ENCODE measurements around the gene GAS2L2. TPM values are rescaled to one million over a fixed set of nuclear protein-coding genes. Genes with fewer than 3 reads are reported as not detected.
"Not testable (repeated sequence)": the region's sequence is repeated elsewhere in the genome, so short reads cannot be mapped to it uniquely, and the experiment has no call there.

Gene GAS2L2
- total RNA-seq, 3 donors from 2014 or later, result 0.29 to 0.33 (median 0.32) TPM

DNA sequence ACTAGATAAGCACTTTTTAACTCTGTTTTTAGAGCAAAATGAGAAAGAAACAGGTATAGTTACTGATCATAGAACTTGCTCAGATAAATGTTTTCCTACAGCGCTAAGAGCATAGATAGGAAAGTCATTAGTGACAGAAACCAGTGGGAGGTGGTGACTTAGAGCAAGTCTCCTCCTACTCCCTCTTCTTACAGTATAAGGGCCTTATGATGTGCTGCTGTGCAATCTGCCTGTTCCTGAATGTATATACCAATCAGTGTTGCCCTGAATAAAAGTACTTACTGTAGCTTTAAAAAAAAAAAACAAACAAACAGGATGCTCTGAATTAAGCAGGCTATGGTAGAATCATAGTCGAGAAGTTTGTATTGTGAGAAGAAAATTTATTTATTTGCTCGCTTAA is 44.9 kb downstream of the GAS2L2 start:
- H3K4me1 ChIP-seq, result no peaks in the 10 kb centered on the region
- H3K4me3 ChIP-seq, result no peak overlapping the region
- intact Hi-C loops (cut with DNase I; ENCODE audit: low total_unique reads), result no loop called here
- TF ChIP-seq, protein P1, sequence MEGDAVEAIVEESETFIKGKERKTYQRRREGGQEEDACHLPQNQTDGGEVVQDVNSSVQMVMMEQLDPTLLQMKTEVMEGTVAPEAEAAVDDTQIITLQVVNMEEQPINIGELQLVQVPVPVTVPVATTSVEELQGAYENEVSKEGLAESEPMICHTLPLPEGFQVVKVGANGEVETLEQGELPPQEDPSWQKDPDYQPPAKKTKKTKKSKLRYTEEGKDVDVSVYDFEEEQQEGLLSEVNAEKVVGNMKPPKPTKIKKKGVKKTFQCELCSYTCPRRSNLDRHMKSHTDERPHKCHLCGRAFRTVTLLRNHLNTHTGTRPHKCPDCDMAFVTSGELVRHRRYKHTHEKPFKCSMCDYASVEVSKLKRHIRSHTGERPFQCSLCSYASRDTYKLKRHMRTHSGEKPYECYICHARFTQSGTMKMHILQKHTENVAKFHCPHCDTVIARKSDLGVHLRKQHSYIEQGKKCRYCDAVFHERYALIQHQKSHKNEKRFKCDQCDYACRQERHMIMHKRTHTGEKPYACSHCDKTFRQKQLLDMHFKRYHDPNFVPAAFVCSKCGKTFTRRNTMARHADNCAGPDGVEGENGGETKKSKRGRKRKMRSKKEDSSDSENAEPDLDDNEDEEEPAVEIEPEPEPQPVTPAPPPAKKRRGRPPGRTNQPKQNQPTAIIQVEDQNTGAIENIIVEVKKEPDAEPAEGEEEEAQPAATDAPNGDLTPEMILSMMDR (IDR thresholded peaks at IDR 0.05), result no peak
- TF ChIP-seq POLR2AphosphoS5 (IDR thresholded peaks at IDR 0.05) (no peak), POLR2A (IDR thresholded peaks at IDR 0.05) (no peak)
- DNase-seq (ENCODE audit: low spot score in 2 of 2), result no peak
- H3K9me3 ChIP-seq, result no peaks in the 10 kb centered on the region
- H3K27ac ChIP-seq, result no peak overlapping the region
- H3K36me3 ChIP-seq, result no peaks in the 10 kb centered on the region
- no peaks in the 10 kb centered on the region for H3K27me3 ChIP-seq

DNA sequence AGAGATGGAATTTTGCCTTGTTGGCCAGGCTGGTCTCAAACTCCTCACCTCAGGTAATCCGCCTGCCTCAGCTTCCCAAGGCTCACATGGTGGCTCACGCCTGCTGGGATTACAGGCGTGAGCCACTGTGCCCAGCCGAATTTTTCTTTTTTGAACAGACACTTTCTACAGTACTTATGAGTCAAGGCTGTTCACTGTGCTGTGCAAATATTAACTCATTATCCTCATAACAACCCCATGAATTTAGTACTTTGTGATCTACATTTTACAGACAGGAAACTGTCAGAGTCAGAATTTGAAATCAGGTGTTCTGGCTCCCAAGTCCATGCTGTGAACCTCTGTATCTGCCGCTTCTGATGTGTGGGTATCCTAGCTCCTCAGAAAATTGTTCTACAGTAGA is 47.3 kb downstream of the GAS2L2 start:
- no peaks in the 10 kb centered on the region for H3K36me3 ChIP-seq
- TF ChIP-seq, protein P1 (IDR thresholded peaks at IDR 0.05), result no peak
- TF ChIP-seq POLR2A (IDR thresholded peaks at IDR 0.05), result no peak
- TF ChIP-seq POLR2AphosphoS5 (IDR thresholded peaks at IDR 0.05), result no peak
- H3K27ac ChIP-seq, result no peak overlapping the region
- no peaks in the 10 kb centered on the region for H3K4me1 ChIP-seq
- intact Hi-C loops (cut with DNase I; ENCODE audit: low total_unique reads), result no loop called here
- no peaks in the 10 kb centered on the region for H3K27me3 ChIP-seq
- no peaks in the 10 kb centered on the region for H3K9me3 ChIP-seq
- no peak for DNase-seq (ENCODE audit: low spot score in 2 of 2)
- no peak overlapping the region for H3K4me3 ChIP-seq

DNA sequence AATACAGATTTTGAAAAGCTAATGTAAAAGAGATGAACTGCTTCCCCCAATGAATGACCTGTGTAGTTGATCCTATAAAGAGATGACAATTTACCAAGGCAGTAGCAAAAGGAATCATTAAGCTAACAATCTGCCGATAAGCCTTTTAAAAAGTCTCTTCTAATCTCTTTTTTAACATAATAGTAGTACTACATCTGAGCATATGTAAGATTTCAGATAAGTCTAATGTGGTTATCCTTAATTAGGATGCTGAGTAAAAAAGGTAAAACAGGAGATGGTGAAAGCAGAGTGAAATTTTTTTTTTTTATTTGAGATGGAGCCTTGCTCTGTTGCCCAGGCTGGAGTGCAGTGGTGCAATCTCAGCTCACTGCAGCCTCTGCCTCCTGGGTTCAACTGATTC is 47.8 kb downstream of the GAS2L2 start:
- Histone ChIP-seq H3K36me3 (no peaks in the 10 kb centered on the region), H3K4me1 (no peaks in the 10 kb centered on the region), H3K27ac (no peak overlapping the region), H3K4me3 (no peak overlapping the region), H3K27me3 (no peaks in the 10 kb centered on the region), H3K9me3 (no peaks in the 10 kb centered on the region)
- TF ChIP-seq POLR2A (IDR thresholded peaks at IDR 0.05) (no peak), POLR2AphosphoS5 (IDR thresholded peaks at IDR 0.05) (no peak)
- TF ChIP-seq, protein P1 (IDR thresholded peaks at IDR 0.05), result no peak
- intact Hi-C loops (cut with DNase I; ENCODE audit: low total_unique reads), result no loop called here
- DNase-seq (ENCODE audit: low spot score in 2 of 2), result no peak

DNA sequence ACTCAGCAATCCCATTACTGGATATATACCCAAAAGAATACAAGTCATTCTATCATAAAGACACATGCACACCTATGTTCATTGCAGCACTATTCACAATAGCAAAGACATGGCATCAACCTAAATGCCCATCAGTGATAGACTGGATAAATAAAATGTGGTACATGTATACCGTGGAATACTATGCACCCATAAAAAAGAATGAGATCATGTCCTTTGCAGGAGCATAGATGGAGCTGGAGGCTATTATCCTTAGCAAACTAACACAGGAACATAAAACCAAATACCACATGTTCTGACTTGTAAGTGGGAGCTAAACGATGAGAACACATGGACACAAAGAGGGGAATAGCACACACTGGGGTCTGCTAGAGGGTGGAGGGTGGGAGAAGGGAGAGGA is 49.7 kb downstream of the GAS2L2 start:
- intact Hi-C loops (cut with DNase I; ENCODE audit: low total_unique reads); H3K9me3 ChIP-seq; H3K4me3 ChIP-seq; H3K27me3 ChIP-seq; DNase-seq (ENCODE audit: low spot score in 2 of 2); H3K36me3 ChIP-seq; H3K4me1 ChIP-seq; H3K27ac ChIP-seq: not testable (repeated sequence)

DNA sequence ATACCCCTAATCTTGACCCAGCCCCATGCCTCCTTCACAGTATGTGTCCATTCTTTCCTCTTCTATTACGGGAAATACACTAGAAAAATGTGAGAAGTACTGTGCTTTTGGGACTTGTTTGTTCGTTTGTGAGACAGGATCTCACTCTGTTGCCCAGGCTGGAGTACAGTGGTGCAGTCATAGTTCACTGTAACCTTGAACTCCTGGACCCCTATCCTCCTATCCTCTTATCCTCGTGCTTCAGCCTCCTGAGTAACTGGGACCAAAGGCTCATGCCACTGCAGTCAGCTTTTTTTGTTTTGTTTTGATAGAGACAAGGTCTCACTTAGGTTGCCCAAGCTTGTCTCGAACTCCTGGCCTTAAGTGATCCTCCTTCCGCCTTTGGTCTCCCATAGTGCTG is 51.5 kb downstream of the GAS2L2 start:
- Histone ChIP-seq H3K27ac (no peak overlapping the region), H3K27me3 (no peaks in the 10 kb centered on the region), H3K4me3 (no peak overlapping the region), H3K9me3 (no peaks in the 10 kb centered on the region), H3K4me1 (no peaks in the 10 kb centered on the region), H3K36me3 (no peaks in the 10 kb centered on the region)
- no peak for DNase-seq (ENCODE audit: low spot score in 2 of 2)
- intact Hi-C loops (cut with DNase I; ENCODE audit: low total_unique reads), result no loop called here
- TF ChIP-seq, protein P1 (IDR thresholded peaks at IDR 0.05), result no peak
- TF ChIP-seq POLR2AphosphoS5 (IDR thresholded peaks at IDR 0.05), result no peak
- TF ChIP-seq POLR2A (IDR thresholded peaks at IDR 0.05), result no peak

DNA sequence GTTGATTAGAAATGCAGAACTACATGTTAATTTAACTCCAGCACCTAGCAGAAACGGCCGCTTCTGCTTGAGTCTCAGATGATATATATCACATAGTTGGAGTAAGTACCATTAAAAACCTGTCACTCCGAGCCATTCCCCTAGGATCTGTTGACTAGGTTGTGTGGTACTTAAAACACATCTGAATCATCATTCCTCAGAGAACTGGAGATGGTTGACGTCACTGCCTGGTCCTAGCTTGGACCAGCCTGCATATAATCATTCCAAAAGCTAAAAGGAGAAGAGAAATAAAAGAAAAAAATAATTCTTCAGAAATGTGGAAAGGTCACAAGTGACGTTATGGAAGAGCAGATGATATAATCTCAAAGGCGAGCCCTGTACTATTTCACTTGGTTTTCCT is 52.9 kb downstream of the GAS2L2 start:
- Histone ChIP-seq H3K27ac (no peak overlapping the region), H3K9me3 (no peaks in the 10 kb centered on the region), H3K4me3 (no peak overlapping the region), H3K27me3 (no peaks in the 10 kb centered on the region), H3K4me1 (no peaks in the 10 kb centered on the region), H3K36me3 (no peaks in the 10 kb centered on the region)
- intact Hi-C loops (cut with DNase I; ENCODE audit: low total_unique reads), result no loop called here
- TF ChIP-seq POLR2A (IDR thresholded peaks at IDR 0.05) (no peak), POLR2AphosphoS5 (IDR thresholded peaks at IDR 0.05) (no peak)
- TF ChIP-seq, protein P1 (IDR thresholded peaks at IDR 0.05), result no peak
- DNase-seq (ENCODE audit: low spot score in 2 of 2), result no peak

Data from breast epithelium (tissue), 4 donors.